Esophagus squamous epithelium (tissue), 5 donors: ENCODE results near the gene PAK6. TPM values are rescaled to one million over a fixed set of nuclear protein-coding genes. Genes with fewer than 3 reads are reported as not detected.

ENCODE experiments used
- DNase-seq: peaks from one replicate; lab custom pipeline; 2025; lab: John Stamatoyannopoulos, UW
- H3K27ac ChIP-seq, 4 donors: fragments of 200-600 bp; sonication (generic); one replicate each; pipeline ENCODE4 v1.5.1; 2016 to 2019; ENCODE audit warnings: mild to moderate bottlenecking in 1 of 4
- H3K27me3 ChIP-seq, 4 donors: fragments of 200-600 bp; sonication (generic); 1 replicate in 3 of 4; 2 replicates in 1 of 4; pipeline versions ENCODE4 v1.5.1 to v1.6.0; 2017 to 2021; ENCODE audit warnings: antibody characterized with exemption in 1 of 4
- H3K36me3 ChIP-seq, 3 donors: fragments of 200-600 bp; sonication (generic); one replicate each; pipeline ENCODE4 v1.5.1; 2016 to 2019
- H3K4me1 ChIP-seq, 3 donors: fragments of 200-600 bp; sonication (generic); one replicate each; pipeline ENCODE4 v1.5.1; 2017 to 2019
- H3K4me3 ChIP-seq, 4 donors: fragments of 200-600 bp; sonication (generic); 1 replicate in 3 of 4; 2 replicates in 1 of 4; pipeline ENCODE4 v1.5.1; 2016 to 2019; ENCODE audit warnings: mild to moderate bottlenecking in 2 of 4, moderate library complexity in 1 of 4
- H3K9me3 ChIP-seq, 3 donors: fragments of 200-600 bp; sonication (generic); one replicate each; pipeline ENCODE4 v1.5.1; 2016 to 2019
- POLR2A ChIP-seq, 4 donors: fragments of 450-650 bp; IDR thresholded peaks; one replicate each; pipeline ENCODE4 v1.6.1; 2017; ENCODE audit warnings: antibody characterized with exemption in 4 of 4, mild to moderate bottlenecking in 4 of 4, moderate library complexity in 3 of 4
- WGBS, 2 donors: methylation state at CpG; one replicate each; pipeline ENCODE4 v1.1.5; 2018; 5-methylcytosine and 5-hydroxymethylcytosine counted together
- intact Hi-C: fragments of 100-400 bp; cut with DNase I; formaldehyde crosslinking; loops from one replicate; pipeline ENCODE4 v1.15.0; 2022
- total RNA-seq, 4 donors: library from RNA; depleted of rRNA; stranded (reverse); fragments of >200 nt; gene quantifications; one replicate each; pipeline ENCODE4 v1.1.0, GENCODE V29; 2016
- TF ChIP-seq, protein P1 (sequence below), 6 experiments: fragments of 450-650 bp in 4 of 6; fragments of 200-600 bp in 2 of 6; sonication (generic) in 2 of 6; IDR thresholded peaks; one replicate each; pipeline ENCODE4 v1.5.1; 2016 to 2019; ENCODE audit warnings: antibody characterized with exemption in 6 of 6, mild to moderate bottlenecking in 4 of 6, moderate library complexity in 4 of 6
- donor health status: DM: yes; HTN: yes; CAD: no.

The PAK6 gene
- total RNA-seq, 4 donors from 2014 or later: 31.5 to 53.5 (median 37.2) TPM

DNA sequence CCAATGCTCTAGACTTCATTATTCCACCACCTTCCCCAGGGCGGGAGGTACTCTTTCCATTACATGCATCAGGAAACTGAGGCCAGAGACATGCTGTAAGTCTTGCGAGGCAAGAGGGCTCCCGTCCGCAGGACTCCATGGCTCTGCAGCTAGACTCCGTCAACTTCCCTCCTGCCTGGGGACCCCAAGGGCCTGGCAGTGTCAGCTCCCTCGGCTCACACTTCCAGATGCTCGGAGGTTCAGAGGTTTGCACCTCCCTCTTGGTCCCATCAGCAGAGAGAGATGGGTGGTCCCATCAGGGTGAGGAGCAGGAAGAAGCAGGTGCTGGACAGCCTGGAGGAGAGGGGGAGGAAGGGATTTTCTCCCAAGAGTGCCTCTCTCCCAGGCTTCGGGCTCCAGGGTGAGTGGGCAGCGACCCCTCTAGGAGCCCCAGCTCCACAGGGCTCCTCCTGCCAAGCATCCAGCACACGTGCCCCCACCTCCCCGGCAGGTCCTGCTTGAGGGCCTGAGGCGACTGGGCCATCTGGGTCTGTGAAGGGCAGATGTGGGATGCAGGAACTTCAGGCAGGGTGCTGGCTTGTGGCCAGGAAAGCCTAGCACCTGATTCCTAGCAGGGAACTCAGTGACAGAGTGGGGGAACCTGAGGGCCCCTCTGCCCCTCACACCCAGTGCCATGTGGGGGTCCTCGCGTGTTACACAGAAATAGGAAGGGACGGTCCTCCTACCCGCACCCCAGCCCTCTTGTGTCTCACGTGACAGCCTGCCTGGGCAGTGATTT is 9.3 kb downstream of the PAK6 start:
- no peak overlapping the region for H3K4me3 ChIP-seq
- no peak for TF ChIP-seq POLR2A (IDR thresholded peaks at IDR 0.05)
- TF ChIP-seq, protein P1, sequence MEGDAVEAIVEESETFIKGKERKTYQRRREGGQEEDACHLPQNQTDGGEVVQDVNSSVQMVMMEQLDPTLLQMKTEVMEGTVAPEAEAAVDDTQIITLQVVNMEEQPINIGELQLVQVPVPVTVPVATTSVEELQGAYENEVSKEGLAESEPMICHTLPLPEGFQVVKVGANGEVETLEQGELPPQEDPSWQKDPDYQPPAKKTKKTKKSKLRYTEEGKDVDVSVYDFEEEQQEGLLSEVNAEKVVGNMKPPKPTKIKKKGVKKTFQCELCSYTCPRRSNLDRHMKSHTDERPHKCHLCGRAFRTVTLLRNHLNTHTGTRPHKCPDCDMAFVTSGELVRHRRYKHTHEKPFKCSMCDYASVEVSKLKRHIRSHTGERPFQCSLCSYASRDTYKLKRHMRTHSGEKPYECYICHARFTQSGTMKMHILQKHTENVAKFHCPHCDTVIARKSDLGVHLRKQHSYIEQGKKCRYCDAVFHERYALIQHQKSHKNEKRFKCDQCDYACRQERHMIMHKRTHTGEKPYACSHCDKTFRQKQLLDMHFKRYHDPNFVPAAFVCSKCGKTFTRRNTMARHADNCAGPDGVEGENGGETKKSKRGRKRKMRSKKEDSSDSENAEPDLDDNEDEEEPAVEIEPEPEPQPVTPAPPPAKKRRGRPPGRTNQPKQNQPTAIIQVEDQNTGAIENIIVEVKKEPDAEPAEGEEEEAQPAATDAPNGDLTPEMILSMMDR (IDR thresholded peaks at IDR 0.05): no peak
- no peak for DNase-seq
- peak overlapping the region in 3 of 4 donors; percentile 77 to 84 (median 84) for H3K27ac ChIP-seq
- no peaks in the 10 kb centered on the region for H3K9me3 ChIP-seq
- H3K36me3 ChIP-seq: peaks cover 0 to 15% (median 0%) of the 10 kb centered on the region in 3 donors
- peaks cover 49 to 100% (median 50%) of the 10 kb centered on the region in 3 donors for H3K4me1 ChIP-seq
- 77 to 79% methylated on average over 3 to 4 of the region's 17 CpGs for WGBS, 2 donors
- intact Hi-C loops: no loop called here
- H3K27me3 ChIP-seq: peaks cover 0 to 15% (median 0%) of the 10 kb centered on the region in 4 donors

DNA sequence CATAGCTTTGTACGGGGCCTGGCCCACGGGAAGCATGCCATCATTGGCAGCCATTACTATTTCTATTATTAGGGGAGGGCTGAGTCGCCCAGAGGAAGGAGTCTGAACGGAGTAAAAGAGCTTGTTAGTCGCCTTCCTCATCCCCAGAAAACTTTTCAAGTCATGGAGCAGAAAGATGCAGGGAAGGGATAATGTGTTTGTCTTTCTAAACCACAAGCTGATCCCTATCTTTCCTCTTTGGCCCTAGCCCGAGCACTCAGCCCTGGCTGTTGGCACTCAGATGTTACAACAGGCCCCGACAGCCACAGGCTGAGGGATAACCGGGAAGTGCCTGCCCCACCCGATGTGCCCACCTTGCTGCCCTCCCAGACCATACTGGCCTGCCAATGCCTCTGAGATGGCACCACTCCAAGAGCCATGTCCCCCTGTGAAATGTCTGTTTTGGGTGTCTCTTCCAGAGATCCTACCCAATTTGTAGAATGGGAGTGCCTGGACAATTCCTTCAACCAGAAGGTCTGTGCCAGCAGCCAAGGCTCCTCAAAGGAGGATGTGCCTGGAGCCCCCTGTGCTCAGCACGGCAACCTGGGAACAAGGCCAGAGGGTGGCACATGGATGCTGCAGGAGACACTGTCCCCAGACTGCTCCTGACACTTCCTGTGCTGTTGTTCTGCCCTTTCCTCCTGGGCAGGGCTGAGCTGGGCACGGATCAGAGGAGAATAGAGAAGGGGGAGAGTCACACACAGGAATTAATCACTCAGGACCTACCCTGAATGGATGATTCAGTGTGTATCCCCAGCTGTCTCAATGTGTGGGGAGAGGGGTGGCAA is 10.8 kb downstream of the PAK6 start:
- H3K4me3 ChIP-seq: no peak overlapping the region
- H3K27ac ChIP-seq: peak overlapping the region; percentile 61 to 84 (median 80)
- no peak for DNase-seq
- peaks cover 0 to 27% (median 0%) of the 10 kb centered on the region in 3 donors for H3K36me3 ChIP-seq
- H3K27me3 ChIP-seq: peaks cover 0 to 30% (median 0%) of the 10 kb centered on the region in 4 donors
- peaks cover 51 to 100% (median 52%) of the 10 kb centered on the region in 3 donors for H3K4me1 ChIP-seq
- no peak for TF ChIP-seq POLR2A (IDR thresholded peaks at IDR 0.05)
- TF ChIP-seq, protein P1 (IDR thresholded peaks at IDR 0.05): no peak
- 17 to 45% methylated on average over 9 to 10 of the region's 11 CpGs for WGBS, 2 donors
- no peaks in the 10 kb centered on the region for H3K9me3 ChIP-seq
- intact Hi-C loops: no loop called here

DNA sequence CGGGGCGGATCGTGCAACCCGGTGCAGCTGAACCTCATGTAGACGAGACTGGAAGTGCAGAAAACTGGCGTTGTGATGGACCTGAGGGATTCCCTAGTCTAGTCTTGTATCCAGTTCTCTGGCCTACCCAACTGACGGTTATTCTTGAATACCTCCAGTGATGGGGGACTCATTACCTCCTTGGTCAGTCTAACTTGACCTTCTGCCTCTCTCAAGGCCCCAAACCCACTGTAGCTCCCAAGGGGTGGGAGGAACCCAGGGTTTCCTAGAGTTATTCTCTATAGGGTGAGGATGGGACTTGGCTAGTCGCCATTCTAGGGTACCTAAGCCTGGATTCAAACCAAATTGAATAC is 11.4 kb downstream of the PAK6 start:
- Histone ChIP-seq H3K36me3 (peaks cover 0 to 33% (median 0%) of the 10 kb centered on the region in 3 donors), H3K4me3 (no peak overlapping the region), H3K27me3 (peaks cover 0 to 34% (median 0%) of the 10 kb centered on the region in 4 donors), H3K4me1 (peaks cover 45 to 100% (median 52%) of the 10 kb centered on the region in 3 donors), H3K27ac (peak overlapping the region; percentile 7 to 84 (median 80)), H3K9me3 (no peaks in the 10 kb centered on the region)
- TF ChIP-seq POLR2A (IDR thresholded peaks at IDR 0.05): no peak
- TF ChIP-seq, protein P1 (IDR thresholded peaks at IDR 0.05): no peak
- intact Hi-C loops: no loop called here
- DNase-seq: no peak
- 65 to 80% methylated on average over 6 to 8 of the region's 8 CpGs for WGBS, 2 donors

DNA sequence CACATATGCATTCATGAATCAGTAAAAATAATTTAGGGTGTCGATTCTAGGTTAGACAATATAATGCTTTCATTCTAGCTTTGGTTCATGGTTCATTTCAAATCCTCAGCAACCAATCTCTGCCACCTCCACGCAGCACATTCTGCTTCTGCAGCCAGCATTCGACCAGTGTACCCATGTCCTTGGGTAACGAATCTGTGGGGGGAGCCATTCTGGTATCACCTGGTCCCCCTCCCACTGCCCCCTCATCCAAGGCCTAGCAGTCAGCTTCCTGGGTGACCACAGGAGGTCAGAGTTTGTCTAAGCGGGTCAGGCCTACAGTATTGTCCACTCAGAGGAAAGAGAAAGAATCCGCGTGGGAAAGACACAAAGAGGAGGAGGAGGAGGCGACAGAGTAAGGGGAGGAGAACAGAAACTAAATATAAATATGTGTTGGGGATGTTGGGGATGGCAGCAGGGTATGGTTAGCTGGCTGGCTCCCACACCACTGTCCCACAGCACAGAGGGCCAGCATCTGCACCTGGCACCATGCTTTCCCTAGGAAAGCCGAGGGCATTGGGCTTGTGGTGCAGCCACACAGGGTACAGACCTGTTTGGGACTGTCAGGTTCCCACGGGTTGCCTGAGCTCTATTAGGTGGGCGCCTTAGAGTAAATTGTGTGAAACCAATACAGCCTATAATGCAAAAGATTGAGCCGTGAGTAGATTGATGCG is 12.1 kb downstream of the PAK6 start:
- Histone ChIP-seq H3K36me3 (peaks cover 0 to 40% (median 0%) of the 10 kb centered on the region in 3 donors), H3K9me3 (no peaks in the 10 kb centered on the region), H3K4me1 (peaks cover 39 to 98% (median 46%) of the 10 kb centered on the region in 3 donors), H3K27ac (peak overlapping the region in 2 of 4 donors; percentile 84 to 88), H3K4me3 (no peak overlapping the region), H3K27me3 (peaks cover 0 to 38% (median 0%) of the 10 kb centered on the region in 4 donors)
- no peak for TF ChIP-seq POLR2A (IDR thresholded peaks at IDR 0.05)
- TF ChIP-seq, protein P1 (IDR thresholded peaks at IDR 0.05): no peak
- intact Hi-C loops: no loop called here
- 83 to 87% methylated on average over 12 to 13 of the region's 13 CpGs for WGBS, 2 donors
- DNase-seq: no peak
